Loucy (cell line): ENCODE data around the gene OLFM4.

Experiments used
- EZH2phosphoT487 ChIP-seq: fragments of 200-600 bp; IDR thresholded peaks from 2 replicates; pipeline ENCODE4 v1.6.1; 2018; ENCODE audit warnings: antibody characterized with exemption, mild to moderate bottlenecking, moderate library complexity, borderline replicate concordance
- TF ChIP-seq, protein P1 (sequence below): fragments of 200-600 bp; sonication (generic); conservative IDR thresholded peaks from 2 replicates; pipeline ENCODE4 v1.5.1; 2014; ENCODE audit warnings: mild to moderate bottlenecking, antibody characterized with exemption, low read length

DNA sequence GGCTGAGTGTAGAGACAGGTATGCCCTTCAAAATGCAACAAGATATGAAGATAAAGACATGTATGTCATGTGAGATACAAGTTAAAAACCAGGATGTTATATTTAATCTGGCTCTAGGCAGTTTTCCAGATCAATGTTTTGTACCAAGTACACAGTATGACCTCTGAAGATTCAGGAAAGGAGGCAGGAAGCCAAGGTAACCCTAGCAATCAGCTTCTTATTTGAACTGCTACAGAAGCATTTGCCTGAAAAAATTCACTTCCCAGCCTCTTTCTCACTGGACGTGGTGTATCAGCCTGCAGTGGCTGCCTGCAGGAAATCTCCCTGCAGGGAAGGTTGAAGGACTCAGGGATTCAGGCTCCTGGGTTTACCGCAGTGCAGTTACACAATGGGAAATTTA is 24.1 kb downstream of the OLFM4 start:
- TF ChIP-seq, protein P1, sequence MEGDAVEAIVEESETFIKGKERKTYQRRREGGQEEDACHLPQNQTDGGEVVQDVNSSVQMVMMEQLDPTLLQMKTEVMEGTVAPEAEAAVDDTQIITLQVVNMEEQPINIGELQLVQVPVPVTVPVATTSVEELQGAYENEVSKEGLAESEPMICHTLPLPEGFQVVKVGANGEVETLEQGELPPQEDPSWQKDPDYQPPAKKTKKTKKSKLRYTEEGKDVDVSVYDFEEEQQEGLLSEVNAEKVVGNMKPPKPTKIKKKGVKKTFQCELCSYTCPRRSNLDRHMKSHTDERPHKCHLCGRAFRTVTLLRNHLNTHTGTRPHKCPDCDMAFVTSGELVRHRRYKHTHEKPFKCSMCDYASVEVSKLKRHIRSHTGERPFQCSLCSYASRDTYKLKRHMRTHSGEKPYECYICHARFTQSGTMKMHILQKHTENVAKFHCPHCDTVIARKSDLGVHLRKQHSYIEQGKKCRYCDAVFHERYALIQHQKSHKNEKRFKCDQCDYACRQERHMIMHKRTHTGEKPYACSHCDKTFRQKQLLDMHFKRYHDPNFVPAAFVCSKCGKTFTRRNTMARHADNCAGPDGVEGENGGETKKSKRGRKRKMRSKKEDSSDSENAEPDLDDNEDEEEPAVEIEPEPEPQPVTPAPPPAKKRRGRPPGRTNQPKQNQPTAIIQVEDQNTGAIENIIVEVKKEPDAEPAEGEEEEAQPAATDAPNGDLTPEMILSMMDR, result no peak
- no peak for TF ChIP-seq EZH2phosphoT487
